Activated CD8-positive, alpha-beta memory T cell treated with anti-CD3 and anti-CD28 coated beads for 24 hours (primary cell): ENCODE data around the gene B4GALT7.
A peak's percentile ranks its signal among the peaks of the same experiment; 100 is the strongest.

Experiments used
- DNase-seq: peaks from one replicate; pipeline ENCODE4 v3.0.0-alpha.2; 2020

Gene B4GALT7

GRCh38 chr5:177594071-177594470 lies 5.9 kb upstream of the B4GALT7 start:
- DNase-seq = no peak

GRCh38 chr5:177595026-177595585 lies 4.8 kb upstream of the B4GALT7 start:
- peak; percentile 47 for DNase-seq

GRCh38 chr5:177595991-177596774 lies 3.7 kb upstream of the B4GALT7 start:
- DNase-seq = peak; percentile 47

GRCh38 chr5:177596775-177597238 lies 3.1 kb upstream of the B4GALT7 start:
- DNase-seq = peak; percentile 51

GRCh38 chr5:177598477-177598876 lies 1.5 kb upstream of the B4GALT7 start:
- DNase-seq = peak; percentile 42

GRCh38 chr5:177600508-177601018 lies 631 bp downstream of the B4GALT7 start:
- DNase-seq = no peak

- DNase-seq = peak; percentile 45
These were observed 1.2 kb downstream of the B4GALT7 start for GRCh38 chr5:177601126-177601525.

- DNase-seq = peak; percentile 52
These were observed 1.9 kb downstream of the B4GALT7 start for GRCh38 chr5:177601577-177602457.

GRCh38 chr5:177602458-177602830 lies 2.5 kb downstream of the B4GALT7 start:
- DNase-seq = no peak

- DNase-seq = no peak
These were observed 3.7 kb downstream of the B4GALT7 start for GRCh38 chr5:177603631-177604030.

GRCh38 chr5:177604116-177604521 lies 4.2 kb downstream of the B4GALT7 start:
- no peak for DNase-seq

- no peak for DNase-seq
These were observed 4.7 kb downstream of the B4GALT7 start for GRCh38 chr5:177604656-177605055.

GRCh38 chr5:177605078-177605477 lies 5.1 kb downstream of the B4GALT7 start:
- DNase-seq = peak; percentile 50

GRCh38 chr5:177605667-177606066 lies 5.7 kb downstream of the B4GALT7 start:
- DNase-seq = no peak

- no peak for DNase-seq
These were observed 6.4 kb downstream of the B4GALT7 start for GRCh38 chr5:177606071-177607051.

- no peak for DNase-seq
These were observed 7.2 kb downstream of the B4GALT7 start for GRCh38 chr5:177607115-177607451.

- peak; percentile 82 for DNase-seq
These were observed 7.7 kb downstream of the B4GALT7 start for GRCh38 chr5:177607452-177608192.

GRCh38 chr5:177608243-177609075 lies 8.5 kb downstream of the B4GALT7 start:
- no peak for DNase-seq

GRCh38 chr5:177609076-177610059 lies 9.4 kb downstream of the B4GALT7 start:
- no peak for DNase-seq
